GM12878 (cell line): ENCODE results near the gene RAB22A. TPM values are rescaled to one million over a fixed set of nuclear protein-coding genes. Genes with fewer than 3 reads are reported as not detected.

Experiments used
- ATAC-seq: fragments of 200-7000 bp; cut with Tn5 transposase; 3 replicates; pipeline ENCODE4 v1.9.1; 2020; ENCODE audit warnings: mild to moderate bottlenecking, moderate library complexity
- BruUV-seq: library from RNA; stranded (reverse); fragments of 400-500 nt; replicated peaks from 2 replicates; lab custom pipeline; 2021; lab: Mats Ljungman, UMichigan
- CTCF ChIA-PET: fragments of 300-600 bp; sonication (Branson Sonifier 250); formaldehyde crosslinking; extraction: SDS; loops from one replicate; lab custom pipeline; 2021; ENCODE audit warnings: inconsistent platforms; lab: Yijun Ruan, JAX
- POLR2A ChIA-PET: fragments of 350-600 bp; formaldehyde crosslinking; extraction: SDS; loops from one replicate; lab custom pipeline; 2021; ENCODE audit warnings: inconsistent platforms; lab: Charles Lee
- RAD21 ChIA-PET: fragments of 300-600 bp; sonication (Branson Sonifier 250); formaldehyde crosslinking; loops from one replicate; lab custom pipeline; 2023; ENCODE audit warnings: antibody characterized with exemption; ENCODE audit not compliant: unreplicated experiment; lab: Charles Lee
- SMC1A ChIA-PET: fragments of 300-600 bp; sonication (Branson Sonifier 250); formaldehyde crosslinking; loops from one replicate; lab custom pipeline; 2023; ENCODE audit not compliant: unreplicated experiment, uncharacterized antibody; lab: Charles Lee
- DNase-seq: peaks from one replicate; pipeline ENCODE4 v3.0.0-alpha.2; 2011; ENCODE audit warnings: low read depth, low spot score
- FAIRE-seq: peaks from 3 replicates; lab custom pipeline; 2011; peaks lifted over from hg19 to GRCh38; lab: Jason Lieb, UNC
- H2AFZ ChIP-seq: 2 replicates; pipeline ENCODE4 v1.6.0; 2011; ENCODE audit warnings: low read depth, low read length, control low read depth; ENCODE audit not compliant: control insufficient read depth
- H3K27ac ChIP-seq: 2 replicates; pipeline ENCODE4 v1.5.1; 2011; ENCODE audit warnings: control low read depth; ENCODE audit not compliant: control insufficient read depth, insufficient read depth
- H3K27me3 ChIP-seq, 2 experiments: replicated peaks in 1 of 2; 2 replicates each; pipeline versions ENCODE4 v1.6.0 to v1.6.1; 2011; ENCODE audit warnings: low read length in 1 of 2; ENCODE audit not compliant: control insufficient read depth in 2 of 2, insufficient read depth in 2 of 2
- H3K36me3 ChIP-seq, 2 experiments: 2 replicates each; pipeline ENCODE4 v1.5.1; 2011; ENCODE audit warnings: low read length in 1 of 2; ENCODE audit not compliant: control insufficient read depth in 2 of 2, insufficient read depth in 2 of 2
- H3K4me1 ChIP-seq: 2 replicates; pipeline ENCODE4 v1.6.1; 2011; ENCODE audit warnings: mild to moderate bottlenecking, low read length, moderate library complexity, mixed read lengths; ENCODE audit not compliant: control insufficient read depth, insufficient read depth
- H3K4me2 ChIP-seq: 2 replicates; pipeline ENCODE4 v1.6.0; 2011; ENCODE audit warnings: control low read depth; ENCODE audit not compliant: control insufficient read depth, insufficient read depth
- H3K4me3 ChIP-seq: fragments of 200-600 bp; sonication (generic); 2 replicates; pipeline ENCODE4 v1.5.1; 2016
- H3K79me2 ChIP-seq: 2 replicates; pipeline ENCODE4 v1.6.0; 2011; ENCODE audit warnings: low read length; ENCODE audit not compliant: control insufficient read depth, insufficient read depth
- H3K9ac ChIP-seq: 2 replicates; pipeline ENCODE4 v1.8.0; 2011; ENCODE audit warnings: low read length, control low read depth, mixed read lengths; ENCODE audit not compliant: control insufficient read depth, insufficient read depth
- H3K9me3 ChIP-seq: replicated peaks from 3 replicates; pipeline ENCODE4 v1.5.1; 2011; ENCODE audit warnings: mild to moderate bottlenecking, low read length; ENCODE audit not compliant: control insufficient read depth, insufficient read depth
- H4K20me1 ChIP-seq: 2 replicates; pipeline ENCODE4 v1.6.0; 2011; ENCODE audit not compliant: control insufficient read depth, insufficient read depth
- CREB1 ChIP-seq: IDR thresholded peaks from 2 replicates; pipeline ENCODE4 v1.6.1; 2012; ENCODE audit warnings: low read depth, mild to moderate bottlenecking, inconsistent platforms
- E4F1 ChIP-seq: fragments of 450-650 bp; IDR thresholded peaks from 2 replicates; pipeline ENCODE4 v1.6.1; 2018; ENCODE audit warnings: borderline replicate concordance, mild to moderate bottlenecking; ENCODE audit not compliant: partially characterized antibody
- ELK1 ChIP-seq: IDR thresholded peaks from 2 replicates; pipeline ENCODE4 v1.6.1; 2012; ENCODE audit warnings: low read depth, low read length, improper control_type of control experiment
- GATAD2B ChIP-seq: fragments of 450-650 bp; conservative IDR thresholded peaks from 2 replicates; pipeline ENCODE4 v1.6.1; 2017; ENCODE audit warnings: low read depth, mild to moderate bottlenecking, moderate library complexity
- MLLT1 ChIP-seq: fragments of 450-650 bp; IDR thresholded peaks from 2 replicates; pipeline ENCODE4 v1.6.1; 2016; ENCODE audit warnings: mild to moderate bottlenecking
- PAX8 ChIP-seq: fragments of 450-650 bp; IDR thresholded peaks from 2 replicates; pipeline ENCODE4 v1.6.1; 2017; ENCODE audit warnings: mild to moderate bottlenecking, moderate library complexity
- SREBF2 ChIP-seq: IDR thresholded peaks from 2 replicates; pipeline ENCODE4 v1.6.1; 2012; ENCODE audit warnings: mild to moderate bottlenecking, low read length
- TBL1XR1 ChIP-seq: IDR thresholded peaks from 2 replicates; pipeline ENCODE4 v1.6.1; 2012; ENCODE audit warnings: low read depth, low read length, improper control_type of control experiment
- ZNF592 ChIP-seq: fragments of 450-650 bp; IDR thresholded peaks from 2 replicates; pipeline ENCODE4 v1.6.1; 2017; ENCODE audit warnings: mild to moderate bottlenecking, moderate library complexity
- in situ Hi-C: fragments of 300-500 bp; cut with MboI; formaldehyde crosslinking; loops from 9 replicates; pipeline ENCODE4 v1.14.3; 2018; ENCODE audit warnings: mixed read lengths
- intact Hi-C: fragments of 100-400 bp; cut with micrococcal nuclease; formaldehyde crosslinking; loops from one replicate; pipeline ENCODE4 v1.14.2; 2022; ENCODE audit not compliant: unreplicated experiment
- polyA plus RNA-seq, 11 experiments: library from polyadenylated mRNA; depleted of rRNA in 4 of 11; unstranded in 6 of 11; stranded (reverse) in 5 of 11; fragments of >200 nt; fragmentation: Nextera tagmentation in 4 of 11; fragmentation: Illumina TruSeq in 1 of 11; extraction: Ambion mirVana in 4 of 11; extraction: Trizol in 1 of 11; gene quantifications; 1 replicate in 1 of 11; 2 replicates in 10 of 11; pipeline versions ENCODE4 v1.2.1 to v1.2.3, GENCODE V29; 2011 to 2016; ENCODE audit warnings: inconsistent platforms in 2 of 11, missing spikeins in 2 of 11, low read depth in 1 of 11
- total RNA-seq, 4 experiments: library from RNA; depleted of rRNA in 3 of 4; stranded (reverse); fragments of >200 nt in 3 of 4; fragmentation: Illumina TruSeq in 1 of 4; extraction: Trizol in 1 of 4; gene quantifications; 2 replicates each; pipeline versions ENCODE4 v1.2.1 to v1.2.3, GENCODE V29; 2013 to 2021

The RAB22A gene
- total and polyA plus RNA-seq, 10 of the 15 experiments (the other 5 are each of a cell fraction or from before 2014, with no cell fraction given), result 2.7 to 12.0 (median 10.0) TPM

- TF ChIP-seq MLLT1, result no peak
- TF ChIP-seq SREBF2, result no peak
- no peak for TF ChIP-seq PAX8
- no peak for TF ChIP-seq ELK1
- TF ChIP-seq, all 136 proteins: peak for 0
Observed at GRCh38 chr20:58359441-58359840, 49.9 kb downstream of the RAB22A start (continued).

GRCh38 chr20:58360936-58361335 is 51.4 kb downstream of the RAB22A start:
- RAD21 ChIA-PET, result interaction anchor here (0.8 to 0.9 kb wide), 2 partner anchors 14 to 122 kb away, joined by 3 read pairs; no protein-coding TSS in a partner anchor
- no peaks in the 10 kb centered on the region for H3K27me3 ChIP-seq
- H3K27ac ChIP-seq, result no peak overlapping the region
- FAIRE-seq (no peak), ATAC-seq (no peak), DNase-seq (no peak)
- CTCF ChIA-PET, result interaction anchor here (1.2 to 1.6 kb wide), 4 partner anchors 12 to 87 kb away, joined by 3 to 5 read pairs (median 4); no protein-coding TSS in a partner anchor
- no peak overlapping the region for H3K9ac ChIP-seq
- H2AFZ ChIP-seq, result no peak overlapping the region
- intact Hi-C loops (no loop called here), in situ Hi-C loops (no loop called here)
- no peaks in the 10 kb centered on the region for H3K9me3 ChIP-seq
- no peaks in the 10 kb centered on the region for H3K79me2 ChIP-seq
- H3K4me1 ChIP-seq, result no peaks in the 10 kb centered on the region
- no peak overlapping the region for H3K4me3 ChIP-seq
- no peak overlapping the region for H3K4me2 ChIP-seq
- H4K20me1 ChIP-seq, result no peaks in the 10 kb centered on the region
- POLR2A ChIA-PET, result interaction anchor here (0.6 kb wide), 1 partner anchor 49 kb away, joined by 7 read pairs; no protein-coding TSS in a partner anchor
- H3K36me3 ChIP-seq, result peaks cover 1 to 16% of the 10 kb centered on the region in 2 experiments
- BruUV-seq, result no TSS peak
- SMC1A ChIA-PET, result interaction anchor here (0.7 to 1.3 kb wide), 5 partner anchors 10 to 87 kb away, joined by 3 to 6 read pairs (median 3); no protein-coding TSS in a partner anchor
- TF ChIP-seq GATAD2B (no peak), CREB1 (no peak), TBL1XR1 (no peak), ZNF592 (no peak), E4F1 (no peak)
